ENCODE measurements around the gene PGF.

The PGF gene

DNA sequence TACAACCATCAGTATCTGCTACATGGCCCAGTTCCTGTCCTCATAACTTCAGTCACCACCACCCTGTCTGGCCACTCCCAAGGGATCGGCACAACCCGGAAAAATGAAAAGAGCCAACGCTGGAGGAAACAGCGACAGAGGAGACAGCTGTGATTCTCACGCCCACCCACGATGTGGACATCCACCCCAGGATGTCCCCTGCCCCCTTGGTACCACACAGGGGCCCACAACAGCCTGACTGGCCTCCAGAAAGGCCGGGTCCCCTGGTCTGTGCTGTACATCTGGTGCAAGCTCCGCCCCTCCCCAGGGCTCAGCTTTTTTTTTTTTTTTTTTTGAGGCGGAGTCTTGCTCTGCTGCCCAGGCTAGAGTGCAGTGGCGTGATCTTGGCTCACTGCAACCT lies 44.8 kb downstream of the PGF start:
- TF ChIP-seq CTCF (IDR thresholded peaks at IDR 0.05): no peak
- TF ChIP-seq ZFX (IDR thresholded peaks at IDR 0.05; ENCODE audit: borderline replicate concordance): no peak

DNA sequence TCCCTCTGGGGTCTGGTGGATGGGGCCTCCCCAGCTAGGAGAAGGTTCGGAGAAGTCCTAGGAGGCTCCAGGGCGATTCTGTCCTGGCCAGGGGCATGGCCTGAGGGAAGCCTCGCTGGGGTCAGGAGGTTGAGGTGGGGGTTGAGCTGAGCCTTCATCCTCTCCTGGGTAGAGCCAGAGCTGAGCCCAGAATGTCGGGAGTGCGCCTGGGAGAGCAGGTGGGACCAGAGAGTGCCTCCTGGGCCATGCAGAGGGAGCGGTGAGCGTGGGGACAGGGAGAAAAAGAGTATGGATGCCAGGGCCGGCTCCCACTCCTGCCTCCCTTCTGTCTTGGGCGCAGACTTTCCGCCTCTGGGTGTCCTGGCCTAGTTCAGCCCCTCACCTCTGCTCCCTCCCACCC lies 45.5 kb downstream of the PGF start:
- no peak overlapping the region for H3K27ac ChIP-seq
- TF ChIP-seq ZFX (IDR thresholded peaks at IDR 0.05; ENCODE audit: borderline replicate concordance) (no peak), CTCF (IDR thresholded peaks at IDR 0.05) (no peak)

More for the DNA sequence above, 44.8 kb downstream of the PGF start:
- H3K27ac ChIP-seq: no peak overlapping the region

GRCh38 chr14:74909501-74909900 lies 45.9 kb downstream of the PGF start:
- H3K27ac ChIP-seq: no peak overlapping the region
- no peak for TF ChIP-seq ZFX (IDR thresholded peaks at IDR 0.05; ENCODE audit: borderline replicate concordance)
- TF ChIP-seq CTCF (IDR thresholded peaks at IDR 0.05): no peak

DNA sequence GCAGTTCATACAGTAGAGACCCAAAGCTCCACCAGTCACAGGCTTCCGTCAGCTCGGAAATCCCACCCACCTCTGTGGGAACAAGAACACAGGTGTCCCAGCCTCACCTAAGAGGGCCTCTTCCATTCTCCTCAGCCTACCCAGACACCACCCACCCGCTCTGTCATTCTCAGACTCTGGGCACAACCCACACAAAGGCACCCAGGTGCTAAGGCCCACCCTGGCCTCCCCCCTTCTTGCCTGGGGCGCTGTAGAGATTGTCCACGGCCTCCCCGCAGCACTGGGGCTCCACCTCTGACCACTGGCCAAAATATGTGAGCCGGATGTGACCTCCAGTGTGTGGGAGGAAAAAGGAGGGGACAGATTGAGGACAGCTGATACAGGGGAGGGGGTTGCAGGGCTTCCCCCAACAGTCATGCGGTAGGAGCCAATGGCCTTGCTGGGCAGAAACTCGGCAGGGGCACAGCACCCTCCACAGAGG lies 46.5 kb downstream of the PGF start:
- TF ChIP-seq CTCF (IDR thresholded peaks at IDR 0.05) (no peak), ZFX (IDR thresholded peaks at IDR 0.05; ENCODE audit: borderline replicate concordance) (no peak)
- H3K27ac ChIP-seq: no peak overlapping the region

DNA sequence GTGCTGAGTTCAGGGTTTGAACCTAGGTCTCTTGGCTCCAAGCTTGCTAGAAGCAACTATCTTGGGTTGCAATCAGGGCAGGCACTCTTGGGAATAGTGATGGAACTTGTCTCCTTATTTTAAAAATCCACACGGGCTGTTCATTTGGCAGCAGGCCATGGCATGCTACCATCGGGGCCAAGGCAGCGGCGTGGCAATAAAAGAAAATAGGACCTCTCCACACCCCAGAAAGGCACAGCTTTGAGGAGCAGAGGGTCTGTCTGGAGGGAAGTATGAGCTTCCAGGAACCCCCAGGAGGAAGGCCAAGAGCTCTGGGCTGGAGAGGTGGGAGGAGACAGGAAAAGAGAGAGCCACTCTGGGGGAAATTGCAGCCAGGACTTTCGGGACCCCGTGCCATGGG lies 47.7 kb downstream of the PGF start:
- H3K27ac ChIP-seq: no peak overlapping the region
- TF ChIP-seq ZFX (IDR thresholded peaks at IDR 0.05; ENCODE audit: borderline replicate concordance): no peak
- no peak for TF ChIP-seq CTCF (IDR thresholded peaks at IDR 0.05)

GRCh38 chr14:74906925-74907521 lies 48.4 kb downstream of the PGF start:
- TF ChIP-seq ZFX (IDR thresholded peaks at IDR 0.05; ENCODE audit: borderline replicate concordance) (no peak), CTCF (IDR thresholded peaks at IDR 0.05) (peak; percentile 21)
- H3K27ac ChIP-seq: no peak overlapping the region

GRCh38 chr14:74905595-74906142 lies 49.7 kb downstream of the PGF start:
- TF ChIP-seq CTCF (IDR thresholded peaks at IDR 0.05) (peak; percentile 97), ZFX (IDR thresholded peaks at IDR 0.05; ENCODE audit: borderline replicate concordance) (no peak)
- no peak overlapping the region for H3K27ac ChIP-seq
